Retinal pigment epithelial cell (primary cell): ENCODE results near the gene FXYD2.

Experiments used
- DNase-seq: peaks from one replicate; pipeline ENCODE4 v3.0.0-alpha.2; 2010; ENCODE audit warnings: low read depth
- H3K4me3 ChIP-seq: 2 replicates; pipeline ENCODE4 v1.5.1; 2011; ENCODE audit warnings: mild to moderate bottlenecking, low read length, control low read depth, moderate library complexity
- TF ChIP-seq, protein P1 (sequence below): conservative IDR thresholded peaks from 2 replicates; pipeline ENCODE4 v1.5.1; 2011; ENCODE audit warnings: low read depth, low read length, control low read depth, inconsistent platforms

The FXYD2 gene

DNA sequence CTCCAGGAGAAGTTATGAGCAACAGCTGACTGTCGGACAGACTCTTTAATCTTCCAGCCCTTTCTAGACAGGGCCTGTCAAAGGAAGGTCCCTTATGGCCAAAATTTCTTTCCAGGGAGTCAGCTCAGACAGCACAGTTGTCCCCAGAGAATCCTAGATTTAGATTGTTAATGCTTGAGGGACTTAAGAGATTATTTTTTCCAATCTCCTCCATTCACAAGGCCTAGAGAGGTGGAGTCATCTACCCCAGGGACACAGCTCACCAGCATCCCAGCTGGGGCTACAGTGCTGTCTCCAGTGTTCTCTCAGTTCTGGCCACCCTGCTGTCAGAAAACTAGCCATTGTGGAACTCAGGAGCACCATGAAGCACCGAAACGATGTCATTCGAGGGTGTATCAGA lies 35.3 kb downstream of the FXYD2 start:
- TF ChIP-seq, protein P1, sequence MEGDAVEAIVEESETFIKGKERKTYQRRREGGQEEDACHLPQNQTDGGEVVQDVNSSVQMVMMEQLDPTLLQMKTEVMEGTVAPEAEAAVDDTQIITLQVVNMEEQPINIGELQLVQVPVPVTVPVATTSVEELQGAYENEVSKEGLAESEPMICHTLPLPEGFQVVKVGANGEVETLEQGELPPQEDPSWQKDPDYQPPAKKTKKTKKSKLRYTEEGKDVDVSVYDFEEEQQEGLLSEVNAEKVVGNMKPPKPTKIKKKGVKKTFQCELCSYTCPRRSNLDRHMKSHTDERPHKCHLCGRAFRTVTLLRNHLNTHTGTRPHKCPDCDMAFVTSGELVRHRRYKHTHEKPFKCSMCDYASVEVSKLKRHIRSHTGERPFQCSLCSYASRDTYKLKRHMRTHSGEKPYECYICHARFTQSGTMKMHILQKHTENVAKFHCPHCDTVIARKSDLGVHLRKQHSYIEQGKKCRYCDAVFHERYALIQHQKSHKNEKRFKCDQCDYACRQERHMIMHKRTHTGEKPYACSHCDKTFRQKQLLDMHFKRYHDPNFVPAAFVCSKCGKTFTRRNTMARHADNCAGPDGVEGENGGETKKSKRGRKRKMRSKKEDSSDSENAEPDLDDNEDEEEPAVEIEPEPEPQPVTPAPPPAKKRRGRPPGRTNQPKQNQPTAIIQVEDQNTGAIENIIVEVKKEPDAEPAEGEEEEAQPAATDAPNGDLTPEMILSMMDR, result no peak
- no peak for DNase-seq
- H3K4me3 ChIP-seq, result no peak overlapping the region

DNA sequence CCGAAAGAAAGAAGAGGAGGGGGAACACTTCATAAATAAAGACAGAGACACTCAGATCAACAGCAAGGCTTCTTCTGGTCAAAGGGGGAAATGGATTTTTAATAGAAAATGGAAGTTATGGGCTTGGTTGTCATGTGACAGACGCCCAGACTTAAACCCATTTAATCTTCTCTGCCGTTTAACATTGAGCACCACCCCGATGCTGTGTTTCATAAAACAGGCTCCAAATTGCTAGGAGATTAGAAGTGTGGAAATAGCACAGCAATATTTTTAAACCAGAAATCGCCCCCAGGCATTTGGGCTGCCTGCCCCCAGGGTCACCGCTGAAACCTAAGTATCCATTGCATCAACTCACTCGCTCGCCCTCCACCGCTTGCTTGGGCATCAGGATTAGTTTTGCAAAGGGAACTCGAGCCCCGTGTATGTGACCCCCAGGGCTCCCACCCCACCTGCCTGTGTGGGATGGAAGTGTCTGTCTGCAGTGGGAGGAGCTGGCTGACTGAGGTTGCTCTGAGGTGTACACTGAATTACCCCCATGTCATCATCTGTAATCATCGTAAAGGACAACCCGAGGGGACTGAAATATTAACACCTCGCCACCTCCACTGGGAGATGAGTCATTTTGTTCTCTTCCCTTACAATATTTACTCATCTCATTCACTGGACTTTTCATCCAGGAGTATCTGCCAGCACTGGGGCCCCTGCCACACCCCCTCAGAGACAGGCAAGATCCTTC lies 38.2 kb downstream of the FXYD2 start:
- no peak overlapping the region for H3K4me3 ChIP-seq
- no peak for DNase-seq
- TF ChIP-seq, protein P1, result no peak

DNA sequence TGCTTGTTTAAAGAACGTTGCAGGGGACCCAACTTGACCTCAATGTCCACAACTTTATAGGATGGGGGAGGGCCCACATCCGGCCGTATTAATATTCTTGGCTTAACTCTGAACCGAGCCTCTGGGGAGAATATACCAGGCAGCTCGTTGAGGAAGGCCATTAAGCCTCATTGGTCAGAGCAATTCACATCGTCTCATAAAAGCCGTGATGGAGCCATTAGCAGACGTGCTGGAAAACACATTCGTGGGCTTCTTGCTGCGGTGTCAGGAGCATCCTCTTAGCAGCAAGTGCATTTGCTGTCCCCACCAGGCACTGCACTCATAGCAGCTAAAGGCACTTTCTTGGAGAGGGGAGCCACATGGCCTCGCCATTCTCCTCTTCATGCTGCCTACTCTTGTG lies 42.4 kb downstream of the FXYD2 start:
- TF ChIP-seq, protein P1, result no peak
- no peak for DNase-seq
- no peak overlapping the region for H3K4me3 ChIP-seq

- no peak overlapping the region for H3K4me3 ChIP-seq
- no peak for DNase-seq
- TF ChIP-seq, protein P1, result no peak
Measured at GRCh38 chr11:117781627-117782026, 42.9 kb downstream of the FXYD2 start.

DNA sequence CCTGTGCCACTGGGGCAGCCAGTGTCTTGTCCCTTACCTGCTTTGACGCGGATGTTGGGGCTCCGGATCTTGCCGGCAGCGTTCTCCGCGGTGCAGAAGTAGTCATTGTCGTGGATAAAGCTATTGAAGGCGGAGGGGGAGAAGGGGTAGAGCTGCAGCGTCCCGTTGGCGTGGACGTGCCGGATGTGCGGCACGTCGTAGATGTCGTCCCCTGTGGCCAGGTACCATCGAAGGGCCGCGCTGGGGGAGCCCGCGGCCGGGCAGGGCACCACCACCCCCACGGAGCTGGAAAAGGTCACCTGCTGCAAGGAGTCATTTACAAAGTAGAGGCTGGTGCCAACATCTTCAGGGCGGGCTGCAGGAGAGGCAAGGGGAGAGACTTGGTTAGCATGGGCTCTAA lies 44.1 kb downstream of the FXYD2 start:
- TF ChIP-seq, protein P1, result no peak
- no peak for DNase-seq
- no peak overlapping the region for H3K4me3 ChIP-seq

- TF ChIP-seq, protein P1, result no peak
- DNase-seq, result no peak
Measured at GRCh38 chr11:117774553-117774952, 50.0 kb downstream of the FXYD2 start.

DNA sequence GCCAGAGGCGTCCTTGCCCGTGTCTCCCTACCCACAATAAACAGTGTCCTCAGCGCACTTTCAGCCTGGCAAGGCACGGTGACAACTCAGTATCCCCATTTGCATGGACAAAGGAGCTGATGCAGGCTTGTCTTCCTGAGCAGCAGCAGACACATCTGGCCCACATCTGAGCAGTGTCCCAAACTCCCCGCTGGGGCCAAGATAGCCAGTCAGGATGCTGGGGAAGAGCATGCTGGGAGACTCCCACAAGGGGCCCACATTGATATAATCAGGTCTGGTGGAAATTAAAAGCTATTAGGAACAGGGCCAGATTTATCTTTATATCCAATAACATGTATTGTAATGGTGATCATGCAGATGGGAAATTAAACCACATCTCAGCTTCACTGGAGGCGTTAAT lies 52.2 kb downstream of the FXYD2 start:
- TF ChIP-seq, protein P1, result no peak
- DNase-seq, result no peak
- H3K4me3 ChIP-seq, result no peak overlapping the region

More at GRCh38 chr11:117774553-117774952, 50.0 kb downstream of the FXYD2 start:
- H3K4me3 ChIP-seq, result no peak overlapping the region
